Astrocyte (in vitro differentiated cells and primary cell): ENCODE results near the gene ZBTB7C. TPM values are rescaled to one million over a fixed set of nuclear protein-coding genes. Genes with fewer than 3 reads are reported as not detected.

Source experiments
- DNase-seq: peaks from one replicate; pipeline ENCODE4 v3.0.0-alpha.2; 2010; ENCODE audit warnings: low read depth
- FAIRE-seq: peaks from 2 replicates; lab custom pipeline; 2011; peaks lifted over from hg19 to GRCh38; lab: Jason Lieb, UNC
- H2AFZ ChIP-seq: 2 replicates; pipeline ENCODE4 v1.6.0; 2012; ENCODE audit warnings: low read depth, low read length, inconsistent platforms
- H3K27ac ChIP-seq: 2 replicates; pipeline ENCODE4 v1.5.1; 2011; ENCODE audit warnings: low read depth, low read length, inconsistent platforms
- H3K27me3 ChIP-seq: 2 replicates; pipeline ENCODE4 v1.6.0; 2011; ENCODE audit warnings: low read length, inconsistent platforms; ENCODE audit not compliant: insufficient read depth
- H3K36me3 ChIP-seq: 2 replicates; pipeline ENCODE4 v1.5.1; 2011; ENCODE audit warnings: low read length, inconsistent platforms; ENCODE audit not compliant: insufficient read depth
- H3K4me1 ChIP-seq: 2 replicates; pipeline ENCODE4 v1.5.1; 2011; ENCODE audit warnings: low read length, inconsistent platforms; ENCODE audit not compliant: insufficient read depth
- H3K4me2 ChIP-seq: 2 replicates; pipeline ENCODE4 v1.6.0; 2012; ENCODE audit warnings: low read length, inconsistent platforms
- H3K4me3 ChIP-seq: 2 replicates; pipeline ENCODE4 v1.5.1; 2011; ENCODE audit warnings: low read depth, mild to moderate bottlenecking, low read length, inconsistent platforms; ENCODE audit not compliant: insufficient read depth
- H3K79me2 ChIP-seq: 2 replicates; pipeline ENCODE4 v1.6.0; 2012; ENCODE audit warnings: mild to moderate bottlenecking, low read length, inconsistent platforms; ENCODE audit not compliant: insufficient read depth
- H3K9ac ChIP-seq: 2 replicates; pipeline ENCODE4 v1.6.0; 2012; ENCODE audit warnings: mild to moderate bottlenecking, low read length, inconsistent platforms
- H3K9me3 ChIP-seq: 2 replicates; pipeline ENCODE4 v1.5.1; 2012; ENCODE audit warnings: low read depth, mild to moderate bottlenecking, low read length, inconsistent platforms; ENCODE audit not compliant: insufficient read depth
- H4K20me1 ChIP-seq: 2 replicates; pipeline ENCODE4 v1.6.0; 2012; ENCODE audit warnings: low read length, inconsistent platforms; ENCODE audit not compliant: insufficient read depth
- H3K27ac Mint-ChIP-seq: one replicate; pipeline ENCODE4 v1.8.0; 2021; ENCODE audit warnings: mild to moderate bottlenecking, mixed read lengths; ENCODE audit not compliant: unreplicated experiment
- H3K27me3 Mint-ChIP-seq: one replicate; pipeline ENCODE4 v1.8.0; 2021; ENCODE audit warnings: low read depth, mixed read lengths; ENCODE audit not compliant: unreplicated experiment
- H3K36me3 Mint-ChIP-seq: one replicate; pipeline ENCODE4 v1.8.0; 2021; ENCODE audit warnings: low read depth, mixed read lengths; ENCODE audit not compliant: unreplicated experiment
- H3K4me1 Mint-ChIP-seq: one replicate; pipeline ENCODE4 v1.8.0; 2021; ENCODE audit warnings: low read depth, mixed read lengths; ENCODE audit not compliant: unreplicated experiment
- H3K4me3 Mint-ChIP-seq: one replicate; pipeline ENCODE4 v1.8.0; 2021; ENCODE audit warnings: mild to moderate bottlenecking, moderate library complexity, mixed read lengths; ENCODE audit not compliant: unreplicated experiment
- H3K9me3 Mint-ChIP-seq: one replicate; pipeline ENCODE4 v1.8.0; 2021; ENCODE audit warnings: mild to moderate bottlenecking, mixed read lengths; ENCODE audit not compliant: unreplicated experiment
- CTCF ChIP-seq: IDR thresholded peaks from 2 replicates; pipeline ENCODE4 v1.5.1; 2011; ENCODE audit warnings: low read depth, mild to moderate bottlenecking, inconsistent platforms, low read length, moderate library complexity; ENCODE audit not compliant: insufficient read depth
- EZH2 ChIP-seq: IDR thresholded peaks from 2 replicates; pipeline ENCODE4 v1.6.1; 2012; ENCODE audit warnings: mild to moderate bottlenecking, low read length, inconsistent platforms; ENCODE audit not compliant: insufficient read depth
- total RNA-seq: library from RNA; stranded (reverse); gene quantifications from 2 replicates; pipeline ENCODE4 v1.2.1, GENCODE V29; 2021

Gene ZBTB7C
- total RNA-seq, 1 donor from 2014 or later = 1.0 TPM

GRCh38 chr18:48152549-48152948, 256.6 kb downstream of the ZBTB7C start:
- H3K4me3 Mint-ChIP-seq = no peak overlapping the region
- Histone ChIP-seq H3K79me2 (no peaks in the 10 kb centered on the region), H3K36me3 (no peaks in the 10 kb centered on the region), H3K9me3 (no peaks in the 10 kb centered on the region), H3K4me3 (no peak overlapping the region), H3K9ac (no peak overlapping the region), H3K27ac (no peak overlapping the region), H3K27me3 (no peaks in the 10 kb centered on the region), H3K4me2 (no peak overlapping the region), H2AFZ (no peak overlapping the region), H4K20me1 (no peaks in the 10 kb centered on the region), H3K4me1 (peaks cover 6% of the 10 kb centered on the region)
- FAIRE-seq (no peak), DNase-seq (peak; percentile 5)
- no peaks in the 10 kb centered on the region for H3K9me3 Mint-ChIP-seq
- H3K4me1 Mint-ChIP-seq = peaks cover 23% of the 10 kb centered on the region
- no peak for TF ChIP-seq CTCF
- TF ChIP-seq EZH2 = no peak
- H3K36me3 Mint-ChIP-seq = no peaks in the 10 kb centered on the region
- H3K27me3 Mint-ChIP-seq = peaks cover 26% of the 10 kb centered on the region
- no peak overlapping the region for H3K27ac Mint-ChIP-seq

GRCh38 chr18:48151421-48152065, 257.6 kb downstream of the ZBTB7C start:
- TF ChIP-seq CTCF = no peak
- no peak for TF ChIP-seq EZH2
- H3K4me3 ChIP-seq = no peak overlapping the region
- no peak overlapping the region for H3K4me2 ChIP-seq
- H2AFZ ChIP-seq = no peak overlapping the region
- no peaks in the 10 kb centered on the region for H4K20me1 ChIP-seq
- H3K4me1 Mint-ChIP-seq = peaks cover 23% of the 10 kb centered on the region
- no peaks in the 10 kb centered on the region for H3K9me3 ChIP-seq
- FAIRE-seq (no peak), DNase-seq (no peak)
- no peaks in the 10 kb centered on the region for H3K27me3 ChIP-seq
- H3K27ac ChIP-seq = no peak overlapping the region
- H3K36me3 Mint-ChIP-seq = no peaks in the 10 kb centered on the region
- H3K9me3 Mint-ChIP-seq = no peaks in the 10 kb centered on the region
- H3K9ac ChIP-seq = no peak overlapping the region
- H3K27ac Mint-ChIP-seq = peak overlapping the region; percentile 38
- H3K27me3 Mint-ChIP-seq = peaks cover 16% of the 10 kb centered on the region
- H3K79me2 ChIP-seq = no peaks in the 10 kb centered on the region
- H3K36me3 ChIP-seq = no peaks in the 10 kb centered on the region
- H3K4me3 Mint-ChIP-seq = no peak overlapping the region
- H3K4me1 ChIP-seq = peaks cover 6% of the 10 kb centered on the region

GRCh38 chr18:48149020-48149685, 260.0 kb downstream of the ZBTB7C start:
- Histone ChIP-seq H3K9ac (no peak overlapping the region), H3K9me3 (no peaks in the 10 kb centered on the region), H4K20me1 (no peaks in the 10 kb centered on the region), H3K27me3 (peaks cover 6% of the 10 kb centered on the region), H3K36me3 (no peaks in the 10 kb centered on the region), H3K79me2 (no peaks in the 10 kb centered on the region), H2AFZ (no peak overlapping the region), H3K4me3 (no peak overlapping the region), H3K4me2 (no peak overlapping the region), H3K4me1 (peaks cover 6% of the 10 kb centered on the region), H3K27ac (no peak overlapping the region)
- H3K9me3 Mint-ChIP-seq = no peaks in the 10 kb centered on the region
- no peak for FAIRE-seq
- no peak for DNase-seq
- no peaks in the 10 kb centered on the region for H3K36me3 Mint-ChIP-seq
- peaks cover 21% of the 10 kb centered on the region for H3K4me1 Mint-ChIP-seq
- peaks cover 19% of the 10 kb centered on the region for H3K27me3 Mint-ChIP-seq
- TF ChIP-seq CTCF = no peak
- no peak for TF ChIP-seq EZH2
- no peak overlapping the region for H3K4me3 Mint-ChIP-seq
- H3K27ac Mint-ChIP-seq = no peak overlapping the region
